OCI-LY3 (cell line): ENCODE data around the gene DSC3.

ENCODE experiments used
- CTCF ChIP-seq: fragments of 200-600, 300-600 bp; sonication (generic); IDR thresholded peaks from 2 replicates; pipeline ENCODE4 v1.5.1; 2014; ENCODE audit warnings: antibody characterized with exemption, low read length, low read depth
- EZH2phosphoT487 ChIP-seq: fragments of 200-600 bp; shearing (Covaris generic); IDR thresholded peaks from 2 replicates; pipeline ENCODE4 v1.6.1; 2018; ENCODE audit warnings: antibody characterized with exemption, mixed run types, low read depth

- TF ChIP-seq CTCF (no peak), EZH2phosphoT487 (no peak)
Measured at GRCh38 chr18:31034541-31034940, 8.0 kb downstream of the DSC3 start.
